Ishikawa (cell line): ENCODE data around the gene PRKCB.

Experiments
- CEBPB ChIP-seq: IDR thresholded peaks from 2 replicates; pipeline ENCODE4 v1.6.1; 2012
- CREB1 ChIP-seq: IDR thresholded peaks from 2 replicates; pipeline ENCODE4 v1.6.1; 2012; ENCODE audit warnings: low read depth
- EGR1 ChIP-seq: IDR thresholded peaks from 2 replicates; pipeline ENCODE4 v1.6.1; 2012
- EP300 ChIP-seq: IDR thresholded peaks from 2 replicates; pipeline ENCODE4 v1.6.1; 2012; ENCODE audit warnings: borderline replicate concordance
- FOXM1 ChIP-seq: IDR thresholded peaks from 2 replicates; pipeline ENCODE4 v1.6.1; 2012; ENCODE audit warnings: low read depth, borderline replicate concordance
- NFIC ChIP-seq: IDR thresholded peaks from 2 replicates; pipeline ENCODE4 v1.6.1; 2012
- RAD21 ChIP-seq: IDR thresholded peaks from 2 replicates; pipeline ENCODE4 v1.6.1; 2012; ENCODE audit warnings: low read depth
- TAF1 ChIP-seq: IDR thresholded peaks from 2 replicates; pipeline ENCODE4 v1.6.1; 2012; ENCODE audit warnings: low read depth, mild to moderate bottlenecking
- TCF12 ChIP-seq: IDR thresholded peaks from 2 replicates; pipeline ENCODE4 v1.6.1; 2012; ENCODE audit warnings: low read depth
- TEAD4 ChIP-seq: IDR thresholded peaks from 2 replicates; pipeline ENCODE4 v1.6.1; 2012
- YY1 ChIP-seq: IDR thresholded peaks from 2 replicates; pipeline ENCODE4 v1.6.1; 2012; ENCODE audit warnings: low read depth
- ZBTB7A ChIP-seq: IDR thresholded peaks from 2 replicates; pipeline ENCODE4 v1.6.1; 2012; ENCODE audit warnings: low read depth
- TF ChIP-seq, protein P1 (sequence below): IDR thresholded peaks from 2 replicates; pipeline ENCODE4 v1.6.1; 2012
- TF ChIP-seq, protein P2 (sequence below): IDR thresholded peaks from 2 replicates; pipeline ENCODE4 v1.6.1; 2012; ENCODE audit warnings: low read depth, mild to moderate bottlenecking
- TF ChIP-seq, protein P3 (sequence below): IDR thresholded peaks from 2 replicates; pipeline ENCODE4 v1.6.1; 2012

The PRKCB gene

GRCh38 chr16:24166661-24167528 is 331.1 kb downstream of the PRKCB start:
- no peak for TF ChIP-seq CREB1
- TF ChIP-seq YY1 = no peak
- no peak for TF ChIP-seq RAD21
- TF ChIP-seq TCF12 = no peak
- TF ChIP-seq CEBPB = no peak
- TF ChIP-seq NFIC = no peak
- no peak for TF ChIP-seq ZBTB7A
- no peak for TF ChIP-seq TAF1
- no peak for TF ChIP-seq EP300
- no peak for TF ChIP-seq TEAD4
- TF ChIP-seq, protein P1, sequence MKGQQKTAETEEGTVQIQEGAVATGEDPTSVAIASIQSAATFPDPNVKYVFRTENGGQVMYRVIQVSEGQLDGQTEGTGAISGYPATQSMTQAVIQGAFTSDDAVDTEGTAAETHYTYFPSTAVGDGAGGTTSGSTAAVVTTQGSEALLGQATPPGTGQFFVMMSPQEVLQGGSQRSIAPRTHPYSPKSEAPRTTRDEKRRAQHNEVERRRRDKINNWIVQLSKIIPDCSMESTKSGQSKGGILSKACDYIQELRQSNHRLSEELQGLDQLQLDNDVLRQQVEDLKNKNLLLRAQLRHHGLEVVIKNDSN = no peak
- TF ChIP-seq, protein P2, sequence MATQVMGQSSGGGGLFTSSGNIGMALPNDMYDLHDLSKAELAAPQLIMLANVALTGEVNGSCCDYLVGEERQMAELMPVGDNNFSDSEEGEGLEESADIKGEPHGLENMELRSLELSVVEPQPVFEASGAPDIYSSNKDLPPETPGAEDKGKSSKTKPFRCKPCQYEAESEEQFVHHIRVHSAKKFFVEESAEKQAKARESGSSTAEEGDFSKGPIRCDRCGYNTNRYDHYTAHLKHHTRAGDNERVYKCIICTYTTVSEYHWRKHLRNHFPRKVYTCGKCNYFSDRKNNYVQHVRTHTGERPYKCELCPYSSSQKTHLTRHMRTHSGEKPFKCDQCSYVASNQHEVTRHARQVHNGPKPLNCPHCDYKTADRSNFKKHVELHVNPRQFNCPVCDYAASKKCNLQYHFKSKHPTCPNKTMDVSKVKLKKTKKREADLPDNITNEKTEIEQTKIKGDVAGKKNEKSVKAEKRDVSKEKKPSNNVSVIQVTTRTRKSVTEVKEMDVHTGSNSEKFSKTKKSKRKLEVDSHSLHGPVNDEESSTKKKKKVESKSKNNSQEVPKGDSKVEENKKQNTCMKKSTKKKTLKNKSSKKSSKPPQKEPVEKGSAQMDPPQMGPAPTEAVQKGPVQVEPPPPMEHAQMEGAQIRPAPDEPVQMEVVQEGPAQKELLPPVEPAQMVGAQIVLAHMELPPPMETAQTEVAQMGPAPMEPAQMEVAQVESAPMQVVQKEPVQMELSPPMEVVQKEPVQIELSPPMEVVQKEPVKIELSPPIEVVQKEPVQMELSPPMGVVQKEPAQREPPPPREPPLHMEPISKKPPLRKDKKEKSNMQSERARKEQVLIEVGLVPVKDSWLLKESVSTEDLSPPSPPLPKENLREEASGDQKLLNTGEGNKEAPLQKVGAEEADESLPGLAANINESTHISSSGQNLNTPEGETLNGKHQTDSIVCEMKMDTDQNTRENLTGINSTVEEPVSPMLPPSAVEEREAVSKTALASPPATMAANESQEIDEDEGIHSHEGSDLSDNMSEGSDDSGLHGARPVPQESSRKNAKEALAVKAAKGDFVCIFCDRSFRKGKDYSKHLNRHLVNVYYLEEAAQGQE = no peak
- no peak for TF ChIP-seq FOXM1
- no peak for TF ChIP-seq EGR1
- TF ChIP-seq, protein P3, sequence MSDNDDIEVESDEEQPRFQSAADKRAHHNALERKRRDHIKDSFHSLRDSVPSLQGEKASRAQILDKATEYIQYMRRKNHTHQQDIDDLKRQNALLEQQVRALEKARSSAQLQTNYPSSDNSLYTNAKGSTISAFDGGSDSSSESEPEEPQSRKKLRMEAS = no peak

DNA sequence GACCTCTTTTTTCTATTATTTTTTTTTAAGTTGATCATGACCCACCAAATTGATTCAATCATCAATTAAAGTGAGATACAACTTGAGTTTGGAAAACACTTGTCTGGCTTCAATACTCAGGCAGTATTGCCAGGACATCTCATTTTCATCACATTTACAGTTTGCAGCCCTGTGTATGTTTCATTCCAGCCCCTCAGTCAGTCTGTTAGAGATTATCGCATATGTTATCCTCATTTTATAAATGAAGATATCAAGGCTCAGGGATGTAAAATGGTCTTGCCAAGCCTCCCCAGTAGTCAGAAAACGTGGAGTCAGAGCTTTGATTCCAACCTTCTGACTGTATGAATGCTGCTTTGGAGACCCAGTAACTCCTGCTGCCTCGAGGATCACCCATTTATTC is 333.1 kb downstream of the PRKCB start:
- TF ChIP-seq EGR1 (no peak), EP300 (no peak), FOXM1 (no peak), TAF1 (no peak), NFIC (no peak), CEBPB (no peak), TCF12 (no peak), ZBTB7A (no peak), CREB1 (no peak)
- TF ChIP-seq, protein P1 = no peak
- TF ChIP-seq, protein P3 = no peak

- TF ChIP-seq CREB1 (no peak), EP300 (no peak), FOXM1 (no peak), YY1 (no peak), CEBPB (no peak), ZBTB7A (no peak), TCF12 (no peak), TEAD4 (no peak), NFIC (no peak), TAF1 (no peak), RAD21 (no peak), EGR1 (no peak)
- TF ChIP-seq, protein P1 = no peak
- TF ChIP-seq, protein P3 = no peak
- TF ChIP-seq, protein P2 = no peak
Observed at GRCh38 chr16:24170407-24170806, 334.6 kb downstream of the PRKCB start.

GRCh38 chr16:24174504-24174903 is 338.7 kb downstream of the PRKCB start:
- TF ChIP-seq YY1 = no peak
- TF ChIP-seq CEBPB = no peak
- no peak for TF ChIP-seq CREB1
- TF ChIP-seq RAD21 = no peak
- TF ChIP-seq, protein P2 = no peak
- TF ChIP-seq, protein P1 = no peak
- no peak for TF ChIP-seq NFIC
- no peak for TF ChIP-seq TEAD4
- TF ChIP-seq FOXM1 = no peak
- no peak for TF ChIP-seq EP300
- no peak for TF ChIP-seq EGR1
- no peak for TF ChIP-seq TAF1
- TF ChIP-seq TCF12 = no peak
- TF ChIP-seq, protein P3 = no peak
- TF ChIP-seq ZBTB7A = no peak
